ENCODE results near the gene FAM83G.

- no peak for TF ChIP-seq CTCF (IDR thresholded peaks at IDR 0.05)
- TF ChIP-seq POLR2A (IDR thresholded peaks at IDR 0.05), result no peak
Observed at GRCh38 chr17:18938692-18939023, 65.9 kb downstream of the FAM83G start.
